ENCODE measurements around the gene HLA-C.
A peak's percentile ranks its signal among the peaks of the same experiment; 100 is the strongest.

HLA-C gene

DNA sequence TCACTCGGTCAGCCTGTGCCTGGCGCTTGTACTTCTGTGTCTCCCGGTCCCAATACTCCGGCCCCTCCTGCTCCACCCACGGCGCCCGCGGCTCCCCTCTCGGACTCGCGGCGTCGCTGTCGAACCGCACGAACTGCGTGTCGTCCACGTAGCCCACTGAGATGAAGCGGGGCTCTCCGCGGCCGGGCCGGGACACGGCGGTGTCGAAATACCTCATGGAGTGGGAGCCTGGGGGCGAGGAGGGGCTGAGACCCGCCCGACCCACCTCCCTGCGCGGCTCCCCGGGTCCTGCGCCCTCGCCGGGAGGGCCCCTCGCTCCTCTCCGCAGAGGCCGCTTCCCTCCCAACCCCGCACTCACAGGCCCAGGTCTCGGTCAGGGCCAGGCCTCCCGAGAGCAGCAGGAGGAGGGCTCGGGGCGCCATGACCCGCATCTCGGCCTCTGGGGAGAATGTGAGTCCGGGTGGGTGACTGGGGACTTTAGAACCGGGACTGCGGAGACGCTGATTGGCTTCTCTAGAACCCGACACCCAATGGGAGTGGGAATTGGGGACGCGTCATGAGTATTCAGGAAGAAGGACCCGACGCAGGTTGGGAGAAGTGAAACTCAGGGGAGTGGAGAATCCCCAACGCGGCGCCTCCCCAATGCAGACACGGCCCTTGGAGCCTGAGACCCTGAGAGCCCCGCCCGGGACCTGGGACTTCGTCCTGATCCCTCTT, at the start of gene HLA-C:
TSS of gene HLA-C (minus strand) at position 452 of the 717 bp plus-strand sequence. CDS start at position 431, 21 bp downstream.
- ChIA-PET POLR2A (no interaction called here), CTCF (interaction anchor here (1.6 kb wide), 1 partner anchor 95 kb away, joined by 4 read pairs; no protein-coding TSS in a partner anchor)
- peak; percentile 93 for DNase-seq (ENCODE audit: extremely low spot score)
- TF ChIP-seq, protein P1, sequence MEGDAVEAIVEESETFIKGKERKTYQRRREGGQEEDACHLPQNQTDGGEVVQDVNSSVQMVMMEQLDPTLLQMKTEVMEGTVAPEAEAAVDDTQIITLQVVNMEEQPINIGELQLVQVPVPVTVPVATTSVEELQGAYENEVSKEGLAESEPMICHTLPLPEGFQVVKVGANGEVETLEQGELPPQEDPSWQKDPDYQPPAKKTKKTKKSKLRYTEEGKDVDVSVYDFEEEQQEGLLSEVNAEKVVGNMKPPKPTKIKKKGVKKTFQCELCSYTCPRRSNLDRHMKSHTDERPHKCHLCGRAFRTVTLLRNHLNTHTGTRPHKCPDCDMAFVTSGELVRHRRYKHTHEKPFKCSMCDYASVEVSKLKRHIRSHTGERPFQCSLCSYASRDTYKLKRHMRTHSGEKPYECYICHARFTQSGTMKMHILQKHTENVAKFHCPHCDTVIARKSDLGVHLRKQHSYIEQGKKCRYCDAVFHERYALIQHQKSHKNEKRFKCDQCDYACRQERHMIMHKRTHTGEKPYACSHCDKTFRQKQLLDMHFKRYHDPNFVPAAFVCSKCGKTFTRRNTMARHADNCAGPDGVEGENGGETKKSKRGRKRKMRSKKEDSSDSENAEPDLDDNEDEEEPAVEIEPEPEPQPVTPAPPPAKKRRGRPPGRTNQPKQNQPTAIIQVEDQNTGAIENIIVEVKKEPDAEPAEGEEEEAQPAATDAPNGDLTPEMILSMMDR (IDR thresholded peaks at IDR 0.05; ENCODE audit: control extremely low read depth, extremely low read depth, low read depth, missing control alignments): no peak

DNA sequence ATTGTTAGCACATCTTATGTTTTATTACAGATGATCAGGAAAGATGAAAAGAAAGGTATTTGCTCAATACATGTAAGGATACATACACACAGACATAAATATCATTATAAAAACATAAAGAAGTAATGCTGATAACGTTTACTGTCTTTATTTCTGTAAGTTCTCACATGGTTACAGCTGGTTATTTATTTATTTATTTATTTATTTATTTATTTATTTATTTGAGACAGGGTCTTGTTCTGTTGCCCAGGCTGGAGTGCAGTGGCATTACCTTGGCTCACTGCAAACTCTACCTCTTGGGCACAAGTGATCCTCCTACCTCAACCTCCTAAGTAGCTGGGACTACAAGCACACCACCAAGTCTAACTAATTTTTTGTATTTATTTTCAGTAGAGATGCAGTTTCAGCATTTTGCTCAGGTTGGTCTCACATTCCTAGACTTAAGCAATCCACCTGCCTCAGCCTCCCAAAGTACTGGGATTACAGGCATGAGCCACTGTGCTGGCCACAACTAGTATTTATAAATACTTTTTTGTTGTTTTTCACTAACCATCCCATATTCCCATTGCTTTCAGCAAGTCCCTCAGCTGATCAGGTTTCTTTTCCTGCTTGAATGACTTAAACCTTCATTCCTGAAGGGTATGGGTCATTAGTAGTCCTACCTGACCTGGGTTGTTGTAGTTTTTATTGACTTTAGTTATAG, 49.3 kb upstream of the HLA-C start:
- CTCF ChIA-PET: interaction anchor here (1.0 to 1.4 kb wide), 2 partner anchors 9 to 13 kb away, joined by 3 read pairs; no protein-coding TSS in a partner anchor

DNA sequence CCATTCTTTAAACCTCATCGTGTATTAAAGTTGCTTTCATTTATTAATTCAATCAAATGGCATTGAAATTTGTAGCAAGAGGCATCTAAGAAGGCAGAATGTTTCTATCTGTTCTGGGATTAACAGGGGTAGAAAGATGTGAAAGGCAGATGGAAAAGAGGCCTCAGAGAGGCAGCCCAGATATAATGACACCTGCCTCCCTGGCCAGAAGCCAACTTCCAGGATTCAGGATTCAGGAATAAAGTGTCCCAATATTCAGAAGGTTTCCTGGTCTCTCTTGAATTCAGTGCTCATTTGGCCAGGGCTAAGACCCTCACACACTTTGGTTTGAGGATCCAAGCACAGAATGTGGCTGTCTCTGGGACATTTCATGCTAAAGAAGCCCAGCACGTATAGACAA, 45.1 kb upstream of the HLA-C start:
- no peak for DNase-seq (ENCODE audit: extremely low spot score)
- TF ChIP-seq, protein P1 (IDR thresholded peaks at IDR 0.05; ENCODE audit: control extremely low read depth, extremely low read depth, low read depth, missing control alignments): no peak
- POLR2A ChIA-PET: no interaction called here
- CTCF ChIA-PET: interaction anchor here (1.3 kb wide), 1 partner anchor 23 kb away, joined by 3 read pairs; no protein-coding TSS in a partner anchor

More for the DNA sequence above, 49.3 kb upstream of the HLA-C start:
- POLR2A ChIA-PET: no interaction called here
- DNase-seq (ENCODE audit: extremely low spot score): no peak
- TF ChIP-seq, protein P1 (IDR thresholded peaks at IDR 0.05; ENCODE audit: control extremely low read depth, extremely low read depth, low read depth, missing control alignments): no peak

DNA sequence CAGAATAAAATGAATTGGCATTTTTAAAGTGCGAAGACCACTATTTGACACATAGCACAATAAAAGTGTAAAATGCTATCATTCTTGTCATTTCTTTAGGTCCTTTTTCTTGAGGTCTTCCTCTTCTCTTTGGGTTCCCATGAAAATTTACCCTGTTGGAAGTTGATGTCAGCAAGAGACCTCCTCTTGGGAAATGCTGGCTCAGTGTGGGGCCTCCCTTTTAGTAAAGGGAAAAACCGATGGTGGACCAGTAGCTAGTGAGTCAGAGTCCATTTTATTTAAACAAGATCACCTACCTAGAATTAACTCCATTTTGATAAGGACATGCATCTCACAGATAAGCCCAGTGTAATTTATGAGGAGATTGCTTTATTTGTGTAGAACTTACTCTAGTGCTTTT, 37.7 kb upstream of the HLA-C start:
- CTCF ChIA-PET: interaction anchor here (1.2 to 2.5 kb wide), 2 partner anchors 57 to 115 kb away, joined by 3 to 9 read pairs; no protein-coding TSS in a partner anchor
- TF ChIP-seq, protein P1 (IDR thresholded peaks at IDR 0.05; ENCODE audit: control extremely low read depth, extremely low read depth, low read depth, missing control alignments): no peak
- POLR2A ChIA-PET: interaction anchor here (1.2 kb wide), 1 partner anchor 41 kb away, joined by 4 read pairs; no protein-coding TSS in a partner anchor
- no peak for DNase-seq (ENCODE audit: extremely low spot score)

DNA sequence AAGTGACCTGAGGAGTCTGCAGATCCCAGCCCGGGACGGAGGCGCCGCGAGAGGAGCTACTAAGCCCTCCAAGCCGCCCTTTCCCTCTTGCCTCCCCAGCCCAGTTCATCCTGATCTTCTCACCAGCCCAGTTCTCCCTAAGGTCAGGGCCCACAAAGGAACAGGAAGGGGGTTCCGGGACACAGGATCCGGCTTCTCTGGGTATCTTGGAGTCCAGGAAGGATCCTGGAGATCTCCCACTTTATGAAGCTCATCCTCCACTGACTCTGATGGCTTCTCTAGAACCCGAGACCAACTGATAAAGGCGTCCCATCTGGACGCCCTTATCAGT, 36.9 kb upstream of the HLA-C start:
- CTCF ChIA-PET: interaction anchor here (1.1 to 2.5 kb wide), 6 partner anchors 13 to 114 kb away, joined by 3 to 9 read pairs (median 4); no protein-coding TSS in a partner anchor
- POLR2A ChIA-PET: interaction anchor here (0.6 to 1.2 kb wide), 5 partner anchors 23 to 46 kb away, joined by 3 to 4 read pairs (median 3); no protein-coding TSS in a partner anchor
- TF ChIP-seq, protein P1 (IDR thresholded peaks at IDR 0.05; ENCODE audit: control extremely low read depth, extremely low read depth, low read depth, missing control alignments): no peak
- no peak for DNase-seq (ENCODE audit: extremely low spot score)

DNA sequence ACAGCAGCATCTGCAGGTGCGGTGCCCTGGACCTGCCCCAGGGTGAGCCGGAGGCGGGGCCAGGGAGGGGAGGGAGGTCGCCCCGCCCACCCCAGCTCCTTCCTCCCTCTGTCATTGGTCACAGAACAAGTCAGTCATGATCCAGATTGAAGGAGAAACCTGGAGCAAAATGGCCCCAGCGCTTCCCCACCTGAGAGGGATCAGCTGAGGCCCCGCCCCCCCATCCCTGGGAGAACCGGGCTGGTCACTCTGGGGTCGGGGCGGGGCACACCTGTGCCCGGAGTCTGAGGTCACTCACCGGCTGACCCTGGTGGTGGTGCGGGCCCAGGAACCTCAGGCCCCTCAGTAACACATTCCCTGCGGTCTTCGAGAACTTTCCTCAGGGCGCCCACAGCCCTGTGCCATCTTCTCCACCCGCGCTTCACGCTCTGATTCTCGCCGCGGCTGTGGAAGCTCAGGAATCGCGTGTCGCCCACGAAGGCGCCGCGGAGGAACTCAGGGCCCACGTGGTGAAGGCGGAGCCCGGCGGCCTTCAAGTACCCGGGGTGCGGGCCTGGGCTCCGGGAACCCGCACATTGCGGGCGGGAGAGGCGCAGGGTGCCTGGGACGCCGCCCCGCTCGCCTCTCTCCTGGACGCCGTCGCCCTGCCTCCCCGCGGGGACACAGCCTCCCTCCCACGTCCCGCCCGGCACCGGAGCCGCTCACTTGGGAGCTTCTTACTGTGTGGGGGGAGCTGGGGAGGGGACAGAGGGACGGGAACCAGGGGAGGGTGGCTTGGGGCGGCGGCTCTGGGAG, 36.4 kb upstream of the HLA-C start:
- CTCF ChIA-PET: interaction anchor here (1.1 to 2.5 kb wide), 8 partner anchors 14 to 134 kb away, joined by 3 to 9 read pairs (median 3); no protein-coding TSS in a partner anchor
- POLR2A ChIA-PET: interaction anchor here (0.6 to 1.2 kb wide), 5 partner anchors 22 to 46 kb away, joined by 3 to 4 read pairs (median 3); no protein-coding TSS in a partner anchor
- DNase-seq (ENCODE audit: extremely low spot score): peak; percentile 70
- TF ChIP-seq, protein P1 (IDR thresholded peaks at IDR 0.05; ENCODE audit: control extremely low read depth, extremely low read depth, low read depth, missing control alignments): no peak
